HG03442 (cell line): Measurements from ENCODE around the gene TAF4.
"Not testable (repeated sequence)": the region's sequence is repeated elsewhere in the genome, so short reads cannot be mapped to it uniquely, and the experiment has no call there.

Source experiments
- ATAC-seq: cut with Tn5 transposase; IDR thresholded peaks from one replicate; pipeline ENCODE4 v1.9.1; 2021; ENCODE audit warnings: mild to moderate bottlenecking, moderate library complexity; ENCODE audit not compliant: unreplicated experiment

The TAF4 gene

DNA sequence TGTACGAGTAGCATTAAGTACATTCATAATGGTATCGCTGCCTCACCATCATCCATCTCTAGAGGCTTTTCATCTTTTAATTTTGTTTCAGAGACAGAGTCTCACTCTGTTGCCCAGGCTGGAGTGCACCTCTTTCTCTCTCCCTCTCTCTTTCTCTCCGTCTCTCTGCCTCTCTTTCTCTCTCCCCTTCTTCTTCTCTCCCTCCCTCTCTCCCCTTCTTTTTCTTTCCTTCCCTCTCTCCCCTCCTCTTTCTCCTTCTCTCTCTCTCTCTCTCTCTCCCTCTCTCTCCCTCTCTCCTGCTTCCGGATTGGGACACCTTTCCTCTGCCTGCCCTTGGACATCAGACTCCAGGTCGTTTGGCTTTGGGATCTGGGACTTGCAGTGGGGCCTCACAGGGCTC lies 17.6 kb upstream of the TAF4 start:
- no peak for ATAC-seq

- no peak for ATAC-seq
Measured at GRCh38 chr20:62080249-62080990, 14.7 kb upstream of the TAF4 start.

DNA sequence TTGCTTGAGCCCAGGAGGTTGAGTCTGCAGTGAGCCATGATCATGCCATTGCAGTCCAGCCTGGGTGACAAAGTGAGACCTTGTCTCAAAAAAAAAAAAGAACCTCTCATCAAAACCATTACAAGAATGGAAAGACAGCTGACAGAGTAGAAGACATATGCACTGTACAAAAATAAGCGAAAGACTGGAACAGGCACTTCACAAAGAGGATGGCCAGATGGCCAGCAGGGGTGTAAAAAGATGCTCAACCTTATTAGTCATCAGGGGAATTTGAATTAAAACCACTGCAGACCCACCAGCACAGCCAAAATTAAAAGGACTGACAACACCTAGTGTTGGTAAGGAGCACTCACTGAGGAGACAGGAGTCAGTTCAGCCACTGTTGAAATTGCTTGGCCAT lies 13.5 kb upstream of the TAF4 start:
- ATAC-seq: no peak

DNA sequence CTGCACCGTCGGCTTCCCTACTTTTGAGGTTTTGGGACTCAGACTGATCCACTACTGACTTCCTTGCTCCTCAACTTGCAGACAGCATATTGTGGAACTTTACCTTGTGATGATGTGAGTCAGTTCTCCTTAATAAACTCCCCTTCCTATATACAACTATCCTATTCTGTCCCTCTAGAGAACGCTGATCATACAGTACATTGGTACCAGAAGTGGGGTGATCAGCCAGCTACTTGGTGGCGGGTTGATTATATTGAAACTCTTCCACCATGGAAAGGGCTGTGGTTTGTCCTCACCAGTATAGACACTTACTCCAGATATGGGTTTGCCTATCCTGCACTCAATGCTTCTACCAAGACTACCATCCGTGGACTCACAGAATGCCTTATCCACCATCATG lies 7.6 kb upstream of the TAF4 start:
- no peak for ATAC-seq

GRCh38 chr20:62071669-62072430 lies 6.2 kb upstream of the TAF4 start:
- ATAC-seq: not testable (repeated sequence)

DNA sequence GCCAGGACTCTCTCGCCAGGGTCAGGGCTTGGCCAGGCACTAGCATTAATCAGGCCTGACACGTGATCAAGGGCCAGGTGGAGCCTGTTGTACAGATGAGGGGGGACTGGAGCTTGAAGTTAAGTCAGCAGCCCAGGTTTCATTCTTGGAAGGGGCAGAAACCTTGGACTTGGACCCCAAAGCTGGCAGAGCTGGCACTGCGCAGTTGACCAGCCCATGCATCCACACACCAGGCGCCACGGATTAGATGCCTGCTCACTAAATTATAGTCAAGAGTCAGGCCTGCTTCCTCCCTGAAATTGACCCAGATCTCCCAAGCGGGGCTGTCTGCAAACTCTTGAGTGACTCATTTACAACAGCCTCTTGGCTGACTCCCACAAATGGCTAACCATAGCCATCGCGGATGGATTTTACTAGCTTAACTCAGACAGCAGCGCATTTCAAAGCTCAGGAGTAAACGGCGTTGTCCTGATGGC lies 4.1 kb upstream of the TAF4 start:
- no peak for ATAC-seq

DNA sequence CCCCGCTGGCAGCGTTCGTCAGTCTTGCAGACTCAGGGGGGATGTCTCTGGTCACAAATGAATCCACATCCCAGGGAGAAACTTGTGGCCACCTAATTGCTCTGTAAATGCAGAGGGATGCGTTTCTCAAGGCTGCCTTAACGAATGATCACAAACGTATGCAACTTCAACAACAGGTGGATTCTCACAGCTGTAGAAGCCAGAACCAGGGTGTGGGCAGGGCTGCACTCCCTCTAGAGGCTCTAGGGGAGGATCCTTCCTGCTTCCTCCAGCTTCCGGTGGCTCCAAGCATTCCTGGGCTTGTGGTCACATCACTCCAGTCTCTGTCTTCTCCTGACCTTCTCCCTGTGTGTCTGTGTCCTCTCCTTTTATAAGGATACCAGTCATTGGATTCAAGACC lies 3.3 kb upstream of the TAF4 start:
- no peak for ATAC-seq

GRCh38 chr20:62067547-62068260 lies 2.0 kb upstream of the TAF4 start:
- ATAC-seq: no peak

- no peak for ATAC-seq
Measured at GRCh38 chr20:62066983-62067433, 1.3 kb upstream of the TAF4 start.

GRCh38 chr20:62066339-62066982 lies 780 bp upstream of the TAF4 start:
- peak; percentile 22 for ATAC-seq

DNA sequence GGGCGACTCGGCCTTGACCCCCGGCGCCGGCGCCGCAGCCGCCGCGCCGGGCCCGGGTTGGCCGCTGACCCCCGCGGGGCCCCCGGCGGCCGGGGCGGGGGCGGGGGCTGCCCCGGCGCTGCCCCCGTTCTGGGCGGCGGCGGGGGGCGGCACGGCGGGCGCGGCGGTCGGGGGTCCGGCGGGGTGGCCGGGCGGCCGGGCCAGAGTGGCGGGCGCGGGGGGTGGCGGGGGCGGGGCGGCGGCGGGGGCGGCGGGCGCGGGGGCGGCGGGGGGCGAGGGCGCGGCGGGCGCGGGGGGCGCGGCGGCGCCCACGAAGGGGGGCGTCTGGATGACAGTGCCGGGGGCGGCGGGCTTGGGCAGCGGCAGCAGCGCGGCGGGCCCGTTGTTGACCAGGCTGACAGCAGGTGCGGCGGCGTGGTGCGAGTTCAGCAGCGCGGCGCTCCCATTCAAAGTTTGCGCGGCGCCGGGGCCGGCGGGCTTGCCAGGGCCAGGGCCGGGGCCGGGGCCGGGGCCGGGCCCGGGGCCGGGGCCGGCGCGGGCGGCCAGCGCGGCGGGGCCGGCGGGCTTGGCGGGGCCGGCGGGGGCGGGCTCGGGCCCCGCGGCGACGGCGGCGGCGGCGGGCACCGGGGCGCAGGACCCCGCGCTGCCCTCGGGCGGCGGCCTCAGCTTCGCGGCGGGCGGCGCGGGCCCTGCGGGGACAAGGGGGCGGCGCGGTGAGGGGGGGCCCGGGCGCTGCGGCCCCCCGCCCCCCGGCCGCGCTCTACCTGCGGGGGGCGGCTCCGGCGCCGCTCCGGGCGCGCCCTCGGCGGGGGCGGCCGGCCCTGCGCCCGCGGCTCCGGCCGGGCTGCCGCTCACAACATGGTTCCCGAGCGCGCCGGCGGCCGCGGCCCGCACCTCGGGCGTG lies 659 bp downstream of the TAF4 start:
- peak; percentile 21 for ATAC-seq

- no peak for ATAC-seq
Measured at GRCh38 chr20:62063981-62064769, 1.5 kb downstream of the TAF4 start.

DNA sequence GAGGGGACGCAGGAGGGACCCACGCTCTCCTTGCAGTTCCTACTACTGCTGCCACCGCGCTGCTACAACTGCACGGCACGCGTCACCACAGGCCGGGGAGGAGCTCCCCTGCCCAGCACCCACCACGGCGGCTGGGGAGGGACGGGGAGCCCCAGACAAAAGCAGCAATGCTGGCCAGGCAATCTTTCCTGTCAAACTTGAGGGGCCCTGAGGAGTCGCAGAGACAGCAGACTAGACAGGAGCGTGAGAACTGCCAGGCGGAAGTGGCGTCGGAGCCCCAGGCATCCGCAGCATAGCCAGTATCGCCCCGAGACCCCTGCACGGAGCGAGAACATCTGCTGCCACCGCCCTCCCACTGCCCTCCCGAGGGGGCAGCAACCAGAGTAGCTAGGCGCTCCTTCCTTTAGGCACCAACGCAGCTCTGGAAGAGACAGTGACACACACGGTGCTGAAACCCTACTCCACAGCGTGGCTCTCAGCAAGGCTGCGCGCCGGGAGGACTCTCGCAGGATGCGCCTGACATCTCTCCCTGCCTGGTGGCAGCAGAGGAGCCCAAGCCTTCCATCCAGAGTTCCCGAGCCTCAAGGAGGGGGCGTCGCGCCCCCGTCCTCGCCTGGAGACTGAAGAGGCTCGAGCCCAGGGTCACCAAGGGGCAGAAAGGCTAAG lies 2.2 kb downstream of the TAF4 start:
- no peak for ATAC-seq

DNA sequence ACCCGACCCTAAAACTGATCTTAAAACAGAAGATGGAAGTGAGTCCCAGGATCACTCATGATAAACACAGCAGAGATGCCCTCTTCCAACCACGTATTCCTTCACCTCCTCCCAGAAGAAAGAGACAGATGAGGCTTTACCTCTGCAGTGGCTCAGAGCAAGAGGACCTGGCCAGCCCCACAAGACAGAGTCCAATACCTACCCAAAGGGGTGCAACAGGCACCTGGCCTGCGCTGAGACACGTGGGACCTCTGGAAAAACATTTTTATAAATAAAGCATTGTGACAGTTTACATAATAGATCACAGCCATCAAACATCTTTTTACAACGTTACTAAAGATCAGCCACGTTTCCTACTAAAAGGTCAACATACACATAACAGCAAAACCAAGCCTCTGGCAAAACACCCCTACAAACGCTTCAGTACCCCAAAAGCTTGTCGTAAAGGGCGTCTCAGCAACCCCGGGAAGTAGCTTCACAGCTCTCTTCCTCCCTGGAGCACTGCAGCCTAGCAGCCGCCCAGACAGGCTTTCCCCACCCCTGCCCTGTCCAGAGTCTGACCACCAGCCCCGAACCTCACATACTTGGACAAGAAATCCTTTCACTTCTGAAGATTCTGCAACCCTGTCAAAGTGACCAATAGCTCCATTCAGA lies 2.9 kb downstream of the TAF4 start:
- no peak for ATAC-seq

- ATAC-seq: no peak
Measured at GRCh38 chr20:62061851-62062423, 3.7 kb downstream of the TAF4 start.

DNA sequence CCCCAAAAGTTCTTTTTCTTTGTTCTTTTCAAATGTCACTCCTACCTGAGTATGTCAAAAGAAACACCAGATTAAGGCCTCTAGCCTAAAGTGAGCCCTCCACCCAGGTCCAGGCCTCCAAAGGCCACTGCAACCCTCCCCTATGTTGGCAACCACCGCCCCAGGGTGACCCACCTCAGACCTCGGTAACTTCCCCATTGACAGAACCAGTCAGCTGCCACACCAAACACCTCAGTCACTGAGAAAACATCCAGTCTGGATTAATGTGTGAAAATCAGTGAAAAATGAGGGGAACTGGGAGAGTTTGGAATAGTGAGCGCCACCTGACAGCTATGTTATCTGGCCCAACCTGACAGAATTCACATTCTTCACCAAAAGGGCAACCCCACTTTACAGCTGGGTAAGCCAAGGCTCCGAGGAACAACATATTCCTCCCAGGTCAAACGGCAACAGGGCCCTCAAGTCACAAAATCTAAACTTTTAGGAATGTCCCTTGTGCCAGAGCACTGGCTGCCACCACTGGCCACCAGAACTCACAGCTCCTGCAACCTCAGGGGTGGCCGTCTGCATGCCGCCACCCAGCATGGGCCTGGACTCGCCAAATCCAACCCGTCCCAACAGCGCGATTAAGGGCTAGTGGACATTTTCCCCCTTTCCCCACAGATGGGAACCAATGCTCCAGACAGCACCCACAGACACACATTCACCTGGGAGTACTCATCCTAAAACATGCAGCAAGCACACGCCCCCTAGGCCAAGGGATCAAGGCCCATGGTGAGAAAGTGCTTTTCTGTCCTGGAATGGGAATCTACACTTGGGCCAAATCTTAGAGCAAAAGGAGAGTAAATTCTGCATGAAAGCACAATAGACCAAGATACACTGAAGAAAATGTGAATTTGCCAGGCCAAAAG lies 4.8 kb downstream of the TAF4 start:
- no peak for ATAC-seq
